PC-3 (cell line): Measurements from ENCODE around the gene ADRA2A.

Experiments
- EZH2 ChIP-seq: fragments of 300-600 bp; sonication (generic); IDR thresholded peaks from one replicate; pipeline ENCODE4 v1.6.1; 2017; ENCODE audit warnings: antibody characterized with exemption, mild to moderate bottlenecking, low read length; ENCODE audit not compliant: unreplicated experiment
- EZH2phosphoT487 ChIP-seq: fragments of 300-600 bp; sonication (generic); IDR thresholded peaks from 2 replicates; pipeline ENCODE4 v1.6.1; 2018; ENCODE audit warnings: mild to moderate bottlenecking, antibody characterized with exemption, low read length, borderline replicate concordance
- TF ChIP-seq, protein P1 (sequence below): fragments of 300-600 bp; sonication (generic); conservative IDR thresholded peaks from 2 replicates; pipeline ENCODE4 v1.5.1; 2017; ENCODE audit warnings: antibody characterized with exemption, low read depth, mild to moderate bottlenecking, low read length

DNA sequence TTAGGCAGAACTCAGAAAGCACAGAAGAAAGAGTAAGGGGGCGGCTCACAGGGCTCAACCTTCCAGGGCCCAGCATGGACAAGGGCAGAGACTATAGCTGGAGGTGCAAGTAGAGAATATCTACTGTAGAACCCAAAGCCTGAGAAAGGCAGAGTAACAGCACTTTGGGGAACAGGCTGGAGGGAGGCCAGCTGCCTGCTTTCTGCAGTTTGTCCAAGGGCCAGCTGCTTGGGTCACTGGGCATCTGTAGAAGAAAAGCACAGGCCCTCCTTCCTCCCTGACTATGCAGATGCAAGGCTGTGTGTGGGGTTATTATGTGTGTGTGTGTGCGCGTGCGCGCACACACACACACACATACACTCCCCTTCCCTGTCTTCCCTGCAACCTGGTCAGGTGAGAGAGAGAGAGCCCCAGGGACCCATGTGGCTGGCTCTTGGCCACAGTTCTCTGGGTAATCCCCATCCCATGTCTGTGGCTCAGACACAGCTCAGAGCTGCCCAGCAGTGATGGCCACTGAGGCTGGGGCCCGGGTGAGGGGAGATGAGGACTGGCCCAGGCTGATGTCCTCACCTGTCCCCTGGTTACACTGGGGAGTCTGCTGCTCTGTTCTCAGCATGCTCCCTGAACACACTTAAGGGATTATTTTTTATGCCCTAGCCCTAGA is 9.0 kb downstream of the ADRA2A start:
- TF ChIP-seq, protein P1, sequence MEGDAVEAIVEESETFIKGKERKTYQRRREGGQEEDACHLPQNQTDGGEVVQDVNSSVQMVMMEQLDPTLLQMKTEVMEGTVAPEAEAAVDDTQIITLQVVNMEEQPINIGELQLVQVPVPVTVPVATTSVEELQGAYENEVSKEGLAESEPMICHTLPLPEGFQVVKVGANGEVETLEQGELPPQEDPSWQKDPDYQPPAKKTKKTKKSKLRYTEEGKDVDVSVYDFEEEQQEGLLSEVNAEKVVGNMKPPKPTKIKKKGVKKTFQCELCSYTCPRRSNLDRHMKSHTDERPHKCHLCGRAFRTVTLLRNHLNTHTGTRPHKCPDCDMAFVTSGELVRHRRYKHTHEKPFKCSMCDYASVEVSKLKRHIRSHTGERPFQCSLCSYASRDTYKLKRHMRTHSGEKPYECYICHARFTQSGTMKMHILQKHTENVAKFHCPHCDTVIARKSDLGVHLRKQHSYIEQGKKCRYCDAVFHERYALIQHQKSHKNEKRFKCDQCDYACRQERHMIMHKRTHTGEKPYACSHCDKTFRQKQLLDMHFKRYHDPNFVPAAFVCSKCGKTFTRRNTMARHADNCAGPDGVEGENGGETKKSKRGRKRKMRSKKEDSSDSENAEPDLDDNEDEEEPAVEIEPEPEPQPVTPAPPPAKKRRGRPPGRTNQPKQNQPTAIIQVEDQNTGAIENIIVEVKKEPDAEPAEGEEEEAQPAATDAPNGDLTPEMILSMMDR = no peak
- no peak for TF ChIP-seq EZH2phosphoT487
- TF ChIP-seq EZH2 = no peak
